K562 (cell line): Measurements from ENCODE around the gene TCEA3. TPM values are rescaled to one million over a fixed set of nuclear protein-coding genes. Genes with fewer than 3 reads are reported as not detected.

Experiments used
- NR2C1 ChIP-seq, 2 experiments: fragments of 450-650 bp; IDR thresholded peaks; 2 replicates each; pipeline ENCODE4 v1.6.1; 2017; ENCODE audit warnings: mild to moderate bottlenecking in 2 of 2, antibody characterized with exemption in 1 of 2, inconsistent platforms in 1 of 2, missing compliant biosample characterization in 1 of 2, missing genetic modification characterization in 1 of 2
- RBBP5 ChIP-seq: fragments of 200-600 bp; sonication (generic); IDR thresholded peaks from 2 replicates; pipeline ENCODE4 v1.6.1; 2012; ENCODE audit warnings: borderline replicate concordance, mild to moderate bottlenecking, low read length, control low read depth, inconsistent platforms; ENCODE audit not compliant: insufficient read depth, poor library complexity, severe bottlenecking
- ZFP30 ChIP-seq: fragments of 250-450 bp; sonication (Bioruptor Pico); IDR thresholded peaks from 2 replicates; pipeline ENCODE4 v1.8.0; 2022; ENCODE audit warnings: moderate library complexity, mild to moderate bottlenecking, inconsistent platforms, borderline replicate concordance
- polyA plus RNA-seq, 8 experiments: library from polyadenylated mRNA; depleted of rRNA in 4 of 8; stranded (reverse) in 5 of 8; unstranded in 3 of 8; fragments of >200 nt; fragmentation: Nextera tagmentation in 2 of 8; fragmentation: Illumina TruSeq in 1 of 8; extraction: Ambion mirVana in 2 of 8; extraction: Trizol in 1 of 8; gene quantifications; 2 replicates each; pipeline versions ENCODE4 v1.2.1 to v1.2.3, GENCODE V29; 2011 to 2014; ENCODE audit warnings: inconsistent platforms in 1 of 8, missing spikeins in 1 of 8
- total RNA-seq, 7 experiments: library from RNA; depleted of rRNA in 6 of 7; stranded (reverse); fragments of >200 nt in 6 of 7; fragmentation: Illumina TruSeq in 2 of 7; extraction: Trizol in 2 of 7; gene quantifications; 2 replicates each; pipeline versions ENCODE4 v1.2.1 to v1.2.3, GENCODE V29; 2011 to 2021; ENCODE audit warnings: low replicate concordance in 1 of 7
- TF ChIP-seq, protein P1 (sequence below): fragments of 450-650 bp; IDR thresholded peaks from 2 replicates; pipeline ENCODE4 v1.6.1; 2017; ENCODE audit warnings: antibody characterized with exemption, mild to moderate bottlenecking
- TF ChIP-seq, protein P2 (sequence below): sonication (generic); formaldehyde crosslinking; IDR thresholded peaks from 2 replicates; pipeline ENCODE4 v1.8.0; 2022; ENCODE audit warnings: mild to moderate bottlenecking, missing genetic modification reagents
- TF ChIP-seq, protein P3 (sequence below), 2 experiments: fragments of 450-650 bp; conservative IDR thresholded peaks; 2 replicates each; pipeline ENCODE4 v1.6.1; 2017; ENCODE audit warnings: mild to moderate bottlenecking in 2 of 2, moderate library complexity in 2 of 2
- TF ChIP-seq, protein P4 (sequence below): sonication (generic); formaldehyde crosslinking; IDR thresholded peaks from 2 replicates; pipeline ENCODE4 v1.8.1; 2023; ENCODE audit warnings: mild to moderate bottlenecking, missing genetic modification reagents

Gene TCEA3
- total and polyA plus RNA-seq, 9 of the 15 experiments (the other 6 are each of a cell fraction or from before 2014, with no cell fraction given) = 0.03 to 0.55 (median 0.36) TPM

DNA sequence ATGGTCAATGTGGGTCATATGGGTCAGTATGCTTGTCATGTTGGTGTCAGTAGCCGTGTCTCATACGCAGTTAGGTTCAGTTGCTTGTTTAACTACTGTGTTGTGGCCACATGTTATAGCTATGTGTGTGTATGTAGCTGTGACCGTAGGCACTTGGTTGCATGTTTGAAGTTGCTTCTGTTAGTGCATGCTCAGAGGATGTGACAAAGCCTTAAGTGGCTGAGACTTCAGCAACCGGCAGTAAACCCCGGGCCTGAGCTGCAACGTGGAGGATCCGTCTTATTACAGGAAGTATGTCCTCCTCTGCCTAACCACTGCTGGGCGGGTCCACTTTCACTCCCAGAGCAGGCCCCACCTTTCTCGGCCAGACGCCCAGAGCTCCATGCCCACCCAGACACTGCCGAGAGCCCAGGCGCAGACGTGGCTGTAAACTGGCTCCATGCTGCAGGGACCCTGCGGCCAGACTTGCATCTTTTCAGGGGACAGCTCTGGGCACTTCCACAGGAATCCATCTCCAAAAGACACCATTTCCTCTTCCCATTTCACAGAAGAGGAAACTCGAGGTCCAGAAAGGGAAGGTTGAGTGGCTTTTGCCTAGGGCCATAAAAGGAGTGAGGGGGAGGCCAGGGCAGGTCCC, 2.2 kb downstream of the TCEA3 start (continued):
- TF ChIP-seq, protein P1, sequence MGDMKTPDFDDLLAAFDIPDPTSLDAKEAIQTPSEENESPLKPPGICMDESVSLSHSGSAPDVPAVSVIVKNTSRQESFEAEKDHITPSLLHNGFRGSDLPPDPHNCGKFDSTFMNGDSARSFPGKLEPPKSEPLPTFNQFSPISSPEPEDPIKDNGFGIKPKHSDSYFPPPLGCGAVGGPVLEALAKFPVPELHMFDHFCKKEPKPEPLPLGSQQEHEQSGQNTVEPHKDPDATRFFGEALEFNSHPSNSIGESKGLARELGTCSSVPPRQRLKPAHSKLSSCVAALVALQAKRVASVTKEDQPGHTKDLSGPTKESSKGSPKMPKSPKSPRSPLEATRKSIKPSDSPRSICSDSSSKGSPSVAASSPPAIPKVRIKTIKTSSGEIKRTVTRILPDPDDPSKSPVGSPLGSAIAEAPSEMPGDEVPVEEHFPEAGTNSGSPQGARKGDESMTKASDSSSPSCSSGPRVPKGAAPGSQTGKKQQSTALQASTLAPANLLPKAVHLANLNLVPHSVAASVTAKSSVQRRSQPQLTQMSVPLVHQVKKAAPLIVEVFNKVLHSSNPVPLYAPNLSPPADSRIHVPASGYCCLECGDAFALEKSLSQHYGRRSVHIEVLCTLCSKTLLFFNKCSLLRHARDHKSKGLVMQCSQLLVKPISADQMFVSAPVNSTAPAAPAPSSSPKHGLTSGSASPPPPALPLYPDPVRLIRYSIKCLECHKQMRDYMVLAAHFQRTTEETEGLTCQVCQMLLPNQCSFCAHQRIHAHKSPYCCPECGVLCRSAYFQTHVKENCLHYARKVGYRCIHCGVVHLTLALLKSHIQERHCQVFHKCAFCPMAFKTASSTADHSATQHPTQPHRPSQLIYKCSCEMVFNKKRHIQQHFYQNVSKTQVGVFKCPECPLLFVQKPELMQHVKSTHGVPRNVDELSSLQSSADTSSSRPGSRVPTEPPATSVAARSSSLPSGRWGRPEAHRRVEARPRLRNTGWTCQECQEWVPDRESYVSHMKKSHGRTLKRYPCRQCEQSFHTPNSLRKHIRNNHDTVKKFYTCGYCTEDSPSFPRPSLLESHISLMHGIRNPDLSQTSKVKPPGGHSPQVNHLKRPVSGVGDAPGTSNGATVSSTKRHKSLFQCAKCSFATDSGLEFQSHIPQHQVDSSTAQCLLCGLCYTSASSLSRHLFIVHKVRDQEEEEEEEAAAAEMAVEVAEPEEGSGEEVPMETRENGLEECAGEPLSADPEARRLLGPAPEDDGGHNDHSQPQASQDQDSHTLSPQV = peak; percentile 86
- TF ChIP-seq, protein P2, sequence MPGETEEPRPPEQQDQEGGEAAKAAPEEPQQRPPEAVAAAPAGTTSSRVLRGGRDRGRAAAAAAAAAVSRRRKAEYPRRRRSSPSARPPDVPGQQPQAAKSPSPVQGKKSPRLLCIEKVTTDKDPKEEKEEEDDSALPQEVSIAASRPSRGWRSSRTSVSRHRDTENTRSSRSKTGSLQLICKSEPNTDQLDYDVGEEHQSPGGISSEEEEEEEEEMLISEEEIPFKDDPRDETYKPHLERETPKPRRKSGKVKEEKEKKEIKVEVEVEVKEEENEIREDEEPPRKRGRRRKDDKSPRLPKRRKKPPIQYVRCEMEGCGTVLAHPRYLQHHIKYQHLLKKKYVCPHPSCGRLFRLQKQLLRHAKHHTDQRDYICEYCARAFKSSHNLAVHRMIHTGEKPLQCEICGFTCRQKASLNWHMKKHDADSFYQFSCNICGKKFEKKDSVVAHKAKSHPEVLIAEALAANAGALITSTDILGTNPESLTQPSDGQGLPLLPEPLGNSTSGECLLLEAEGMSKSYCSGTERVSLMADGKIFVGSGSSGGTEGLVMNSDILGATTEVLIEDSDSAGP = 0 out of 2 replicates have a peak, but pooled peaks have one; percentile 34
- TF ChIP-seq, protein P3, sequence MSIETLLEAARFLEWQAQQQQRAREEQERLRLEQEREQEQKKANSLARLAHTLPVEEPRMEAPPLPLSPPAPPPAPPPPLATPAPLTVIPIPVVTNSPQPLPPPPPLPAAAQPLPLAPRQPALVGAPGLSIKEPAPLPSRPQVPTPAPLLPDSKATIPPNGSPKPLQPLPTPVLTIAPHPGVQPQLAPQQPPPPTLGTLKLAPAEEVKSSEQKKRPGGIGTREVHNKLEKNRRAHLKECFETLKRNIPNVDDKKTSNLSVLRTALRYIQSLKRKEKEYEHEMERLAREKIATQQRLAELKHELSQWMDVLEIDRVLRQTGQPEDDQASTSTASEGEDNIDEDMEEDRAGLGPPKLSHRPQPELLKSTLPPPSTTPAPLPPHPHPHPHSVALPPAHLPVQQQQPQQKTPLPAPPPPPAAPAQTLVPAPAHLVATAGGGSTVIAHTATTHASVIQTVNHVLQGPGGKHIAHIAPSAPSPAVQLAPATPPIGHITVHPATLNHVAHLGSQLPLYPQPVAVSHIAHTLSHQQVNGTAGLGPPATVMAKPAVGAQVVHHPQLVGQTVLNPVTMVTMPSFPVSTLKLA (conservative IDR thresholded peaks at IDR 0.05) = peak in 1 of 2 experiments; percentile 38; a peak in 1 of 4 replicates
- TF ChIP-seq ZFP30 (no peak), NR2C1 (IDR thresholded peaks at IDR 0.05) (no peak), NR2C1 (tag; IDR thresholded peaks at IDR 0.05) (0 out of 2 replicates have a peak, but pooled peaks have one; percentile 24), RBBP5 (no peak)
- TF ChIP-seq, protein P4, sequence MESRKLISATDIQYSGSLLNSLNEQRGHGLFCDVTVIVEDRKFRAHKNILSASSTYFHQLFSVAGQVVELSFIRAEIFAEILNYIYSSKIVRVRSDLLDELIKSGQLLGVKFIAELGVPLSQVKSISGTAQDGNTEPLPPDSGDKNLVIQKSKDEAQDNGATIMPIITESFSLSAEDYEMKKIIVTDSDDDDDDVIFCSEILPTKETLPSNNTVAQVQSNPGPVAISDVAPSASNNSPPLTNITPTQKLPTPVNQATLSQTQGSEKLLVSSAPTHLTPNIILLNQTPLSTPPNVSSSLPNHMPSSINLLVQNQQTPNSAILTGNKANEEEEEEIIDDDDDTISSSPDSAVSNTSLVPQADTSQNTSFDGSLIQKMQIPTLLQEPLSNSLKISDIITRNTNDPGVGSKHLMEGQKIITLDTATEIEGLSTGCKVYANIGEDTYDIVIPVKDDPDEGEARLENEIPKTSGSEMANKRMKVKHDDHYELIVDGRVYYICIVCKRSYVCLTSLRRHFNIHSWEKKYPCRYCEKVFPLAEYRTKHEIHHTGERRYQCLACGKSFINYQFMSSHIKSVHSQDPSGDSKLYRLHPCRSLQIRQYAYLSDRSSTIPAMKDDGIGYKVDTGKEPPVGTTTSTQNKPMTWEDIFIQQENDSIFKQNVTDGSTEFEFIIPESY (CRISPR knock-in tag) = no peak
